ENCODE results near the gene TNFSF9.

Gene TNFSF9, protein sequence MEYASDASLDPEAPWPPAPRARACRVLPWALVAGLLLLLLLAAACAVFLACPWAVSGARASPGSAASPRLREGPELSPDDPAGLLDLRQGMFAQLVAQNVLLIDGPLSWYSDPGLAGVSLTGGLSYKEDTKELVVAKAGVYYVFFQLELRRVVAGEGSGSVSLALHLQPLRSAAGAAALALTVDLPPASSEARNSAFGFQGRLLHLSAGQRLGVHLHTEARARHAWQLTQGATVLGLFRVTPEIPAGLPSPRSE

DNA sequence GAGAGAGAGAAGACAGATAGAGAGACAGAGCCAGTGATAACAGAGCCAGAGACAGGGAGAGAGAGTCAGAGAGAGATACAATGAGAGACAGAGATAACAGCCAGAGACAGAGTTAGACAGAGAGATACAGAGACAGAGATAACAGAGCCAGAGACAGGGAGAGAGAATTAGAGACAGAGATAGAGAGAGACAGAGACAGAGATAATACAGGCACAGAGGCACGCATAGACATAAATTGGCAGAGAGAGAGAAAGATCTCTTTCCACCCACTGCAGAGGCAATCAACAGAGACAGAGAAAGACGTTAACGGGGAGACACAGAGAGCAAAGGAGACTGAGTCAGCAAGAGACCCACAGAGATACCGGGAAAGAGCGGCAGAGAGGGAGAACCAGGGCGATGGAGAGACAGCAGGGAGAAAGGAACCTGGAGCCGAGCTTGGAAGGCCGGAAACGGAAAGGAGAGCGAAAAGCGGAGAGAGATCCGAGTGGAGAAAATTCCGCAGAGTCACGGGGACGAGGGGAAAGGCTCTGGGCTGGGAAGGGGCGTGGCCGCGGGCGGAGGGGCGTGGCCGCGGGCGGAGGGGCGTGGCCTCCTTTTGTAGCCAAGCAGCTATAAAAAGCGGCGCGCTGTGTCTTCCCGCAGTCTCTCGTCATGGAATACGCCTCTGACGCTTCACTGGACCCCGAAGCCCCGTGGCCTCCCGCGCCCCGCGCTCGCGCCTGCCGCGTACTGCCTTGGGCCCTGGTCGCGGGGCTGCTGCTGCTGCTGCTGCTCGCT lies at the start of gene TNFSF9:
TSS of gene TNFSF9 (plus strand) at position 641 of the 777 bp plus-strand sequence. CDS start at position 652, 11 bp downstream.
- peak; percentile 94 for DNase-seq

DNA sequence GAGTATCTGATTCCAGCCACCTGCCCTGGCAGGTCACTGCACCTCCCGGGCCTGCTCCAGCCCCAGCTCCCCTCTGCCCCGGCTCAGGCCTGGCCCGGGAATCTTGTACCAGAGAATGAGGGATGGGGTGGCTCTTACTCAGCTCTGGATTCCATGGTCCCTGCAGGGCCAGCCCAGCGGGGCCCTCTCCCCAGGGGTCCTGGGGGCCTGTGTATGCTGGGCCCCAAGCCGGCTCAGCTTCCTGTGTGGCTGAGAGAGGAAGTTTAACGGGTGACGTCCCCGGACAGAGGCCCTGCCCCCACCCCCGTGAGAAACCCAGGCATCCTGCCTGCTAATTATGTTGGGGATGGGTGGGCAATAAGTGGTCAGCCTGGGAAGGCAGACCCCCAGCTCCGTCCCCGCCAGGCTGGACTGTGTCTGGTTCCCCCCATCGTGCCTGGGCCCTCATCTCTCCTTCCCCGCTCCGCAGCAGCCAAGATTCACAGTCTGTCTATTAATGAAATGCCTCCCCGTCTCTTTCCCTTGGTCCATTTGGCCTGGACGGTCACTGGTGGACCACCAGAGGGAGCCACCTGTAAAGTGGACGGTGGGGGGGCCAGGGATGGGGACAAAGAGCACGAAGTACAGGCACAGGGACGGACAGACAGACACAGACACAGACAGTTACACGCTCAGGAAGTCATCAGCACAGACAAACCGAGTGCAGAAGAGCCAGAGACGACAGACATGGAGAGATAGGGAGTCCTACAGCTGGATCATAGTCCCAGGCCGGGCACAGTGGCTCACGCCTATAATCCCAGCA lies 49.1 kb upstream of the TNFSF9 start, which contains the start of gene DENND1C:
TSS of gene DENND1C (minus strand) at position 247 of the 802 bp plus-strand sequence. CDS start at position 155, 92 bp downstream.
- peak; percentile 87 for DNase-seq

DNA sequence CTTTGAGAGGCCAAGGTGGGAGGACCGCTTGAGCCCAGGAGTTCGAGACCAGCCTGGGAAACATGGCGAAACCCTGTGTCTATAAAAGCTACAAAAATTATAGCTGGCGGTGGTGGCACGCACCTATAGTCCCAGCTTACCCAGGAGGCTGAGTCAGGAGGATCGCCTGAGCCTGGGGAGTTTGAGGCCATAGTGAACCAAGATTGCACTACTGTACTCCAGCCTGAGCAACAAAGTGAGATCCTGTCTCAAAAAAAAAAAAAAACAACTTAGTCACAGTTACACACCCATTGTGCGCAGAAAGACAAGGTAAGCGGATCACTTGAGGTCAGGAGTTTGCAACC lies 48.5 kb upstream of the TNFSF9 start:
- DNase-seq: no peak

DNA sequence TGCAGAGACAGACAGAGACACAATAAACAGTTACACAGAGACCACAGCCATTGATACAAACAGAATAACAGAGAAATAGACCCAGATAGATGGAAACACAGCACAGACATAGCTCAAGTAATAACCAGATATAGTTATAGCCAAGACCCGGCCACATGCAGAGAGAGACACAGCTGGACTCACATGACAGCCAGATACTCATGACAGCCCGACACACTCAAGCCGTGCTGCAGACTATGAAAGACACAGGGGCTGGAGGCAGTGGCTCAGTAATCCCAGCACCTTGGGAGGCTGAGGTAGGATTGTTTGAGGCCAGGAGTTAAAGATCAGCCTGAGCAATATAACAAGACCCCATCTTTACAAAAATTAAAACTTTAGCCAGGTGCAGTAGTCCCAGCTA lies 47.6 kb upstream of the TNFSF9 start:
- DNase-seq: no peak

DNA sequence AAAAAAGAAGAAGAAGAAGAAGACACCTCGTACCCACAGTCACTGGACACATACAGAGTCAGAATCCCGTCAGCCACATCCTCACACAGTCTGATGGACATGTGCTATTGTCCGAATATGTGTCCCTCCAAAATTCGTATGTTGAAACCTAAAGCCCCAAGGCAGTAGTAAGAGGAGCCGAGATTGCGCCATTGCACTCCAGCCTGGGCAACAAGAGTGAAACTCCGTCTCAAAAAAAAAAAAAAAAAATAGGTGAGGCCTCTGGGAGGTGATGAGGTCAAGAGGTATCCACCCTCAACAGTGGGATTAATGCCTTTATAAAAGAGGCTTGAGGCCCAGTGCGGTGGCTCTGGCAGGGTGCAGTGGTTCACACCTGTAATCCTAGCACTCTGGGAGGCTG lies 46.6 kb upstream of the TNFSF9 start:
- DNase-seq: no peak

DNA sequence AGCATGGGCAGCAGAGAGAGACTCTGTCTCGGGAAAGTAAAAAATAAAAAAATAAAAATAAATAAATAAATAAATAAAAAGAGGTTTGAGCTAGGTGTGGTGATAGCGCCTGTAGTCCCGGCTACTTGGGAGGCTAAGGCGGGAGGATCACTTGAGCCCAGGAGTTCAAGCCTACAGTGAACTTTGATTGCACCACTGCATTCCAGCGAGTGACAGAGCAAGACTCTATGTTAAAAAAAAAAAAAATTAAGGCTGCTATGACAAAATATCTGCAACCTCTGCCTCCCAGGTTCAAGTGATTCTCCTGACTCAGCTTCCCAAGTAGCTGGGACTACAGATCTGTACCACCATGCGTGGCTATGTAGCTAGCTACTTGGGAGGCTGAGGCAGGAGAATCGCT lies 46.0 kb upstream of the TNFSF9 start:
- no peak for DNase-seq

DNA sequence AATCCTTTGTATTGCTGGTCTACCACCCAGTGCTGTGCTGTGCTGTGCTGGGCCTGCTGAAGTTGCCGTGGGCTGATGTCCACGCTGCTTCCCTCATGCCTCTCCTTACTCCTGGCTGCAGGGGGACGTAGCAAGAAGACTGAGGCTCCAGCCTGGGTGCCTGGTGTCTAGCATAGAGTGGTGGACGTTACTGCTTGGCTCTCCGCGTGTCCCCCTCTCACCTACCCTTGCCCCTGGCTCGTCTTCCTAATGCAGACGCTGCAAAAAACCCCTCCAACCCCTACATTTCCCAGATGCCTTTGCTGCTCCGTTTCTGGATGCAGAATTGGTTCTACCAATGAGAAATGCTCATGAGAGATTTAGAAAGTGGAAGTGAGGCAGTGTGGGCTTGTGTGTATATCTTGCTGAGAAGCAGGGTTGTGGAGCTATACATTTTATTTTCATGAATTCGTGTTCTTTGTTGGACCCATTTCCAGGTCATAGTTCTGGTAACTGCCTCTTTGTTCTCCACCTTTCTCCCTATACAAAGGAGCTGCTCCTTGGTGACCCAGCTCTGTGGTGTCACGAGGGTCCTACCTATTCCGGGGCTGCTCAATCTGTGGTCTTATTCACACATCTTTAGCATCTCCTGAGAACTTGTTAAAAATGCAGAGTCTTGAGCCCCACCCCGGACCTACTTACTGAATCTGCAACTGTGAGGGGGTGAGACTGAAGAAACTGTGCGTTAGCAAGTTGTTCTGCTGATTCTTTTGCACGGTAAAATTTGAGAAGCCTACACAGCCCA lies 41.4 kb upstream of the TNFSF9 start:
- DNase-seq: no peak

DNA sequence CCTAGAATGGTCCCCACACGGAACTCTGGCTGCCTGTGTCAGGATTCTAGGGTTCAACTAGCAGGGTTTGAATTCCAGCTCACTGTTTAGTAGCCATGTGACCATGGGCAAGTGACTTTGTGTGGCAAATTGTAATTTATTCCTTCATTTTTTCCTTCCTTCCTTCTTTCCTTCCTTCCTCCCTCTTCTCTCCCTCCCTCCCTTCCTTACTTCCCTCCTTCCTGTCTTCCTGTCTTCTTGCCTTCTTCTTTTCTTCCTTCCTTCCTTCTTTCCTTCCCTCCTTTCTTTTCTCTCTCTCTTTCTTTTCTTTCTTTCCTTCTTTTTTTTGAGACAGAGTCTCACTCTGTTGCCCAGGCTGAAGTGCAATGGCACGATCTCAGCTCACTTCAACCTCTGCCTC lies 40.7 kb upstream of the TNFSF9 start:
- DNase-seq: no peak

DNA sequence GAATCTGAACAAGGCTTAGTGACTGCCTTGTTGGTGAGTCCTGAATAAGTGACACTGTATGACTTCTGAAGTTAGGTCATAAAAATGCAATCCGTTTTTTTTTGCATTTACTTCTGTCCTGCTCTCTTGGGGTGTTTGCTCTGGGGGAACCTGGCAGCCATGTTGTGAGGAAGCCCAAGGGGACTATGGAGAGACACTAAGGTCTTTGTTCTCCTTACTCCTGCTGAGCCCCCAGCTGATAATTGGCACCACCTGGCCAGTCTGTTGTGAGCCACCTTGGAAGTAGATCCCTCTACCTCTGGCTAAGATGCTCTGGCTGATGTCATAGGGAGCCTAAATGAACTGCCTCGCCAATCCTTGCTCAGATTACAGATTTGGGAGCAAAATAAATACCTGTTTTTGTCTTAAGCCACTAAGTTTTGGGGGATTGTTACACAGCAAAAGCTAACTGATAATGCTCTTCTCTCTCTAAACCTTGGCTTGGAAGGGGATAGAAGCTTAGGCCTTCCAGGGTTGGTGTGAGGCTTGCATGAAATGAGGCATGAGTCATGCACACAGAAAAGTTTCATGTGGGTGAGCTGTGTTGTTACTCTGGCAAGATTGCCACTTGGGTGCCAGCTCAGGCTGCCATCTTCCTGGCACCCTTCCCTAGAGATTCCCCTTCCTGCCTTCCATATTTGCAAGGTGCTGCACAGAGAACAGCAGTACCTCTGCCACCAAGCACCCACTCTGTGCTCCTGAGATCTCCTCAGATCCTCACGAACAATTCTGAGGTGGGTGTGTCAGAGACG lies 38.8 kb upstream of the TNFSF9 start:
- DNase-seq: no peak

DNA sequence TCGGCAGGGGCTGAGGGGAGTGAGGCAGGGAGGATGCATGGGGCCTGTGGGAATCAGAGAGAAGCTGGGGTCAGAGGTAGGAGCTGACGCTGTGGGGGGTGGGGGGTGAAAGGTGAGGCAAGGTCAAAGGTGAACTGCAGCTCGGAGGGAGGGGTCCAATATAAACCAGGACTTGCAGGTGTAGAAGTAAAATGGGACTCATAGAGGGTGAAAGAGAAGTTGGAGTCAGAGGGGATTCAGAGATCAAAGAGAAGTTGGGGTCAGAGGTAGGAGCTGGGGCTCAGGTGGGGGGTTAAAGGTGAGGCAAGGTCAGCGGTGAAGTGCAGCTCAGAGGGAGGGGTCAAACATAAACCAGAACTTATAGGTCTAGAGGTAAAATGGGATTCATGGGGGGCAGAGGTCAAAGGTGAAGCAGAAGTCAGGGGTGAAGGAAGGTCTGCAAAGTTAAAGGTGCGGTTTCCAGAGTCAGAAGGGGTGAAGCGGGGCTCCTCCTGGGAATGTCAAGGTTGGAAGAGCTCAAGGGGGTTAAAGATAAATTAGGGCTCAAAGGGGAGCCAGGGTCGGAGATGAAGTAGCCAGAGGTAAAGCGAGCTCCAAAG lies 36.3 kb upstream of the TNFSF9 start:
- DNase-seq: no peak

DNA sequence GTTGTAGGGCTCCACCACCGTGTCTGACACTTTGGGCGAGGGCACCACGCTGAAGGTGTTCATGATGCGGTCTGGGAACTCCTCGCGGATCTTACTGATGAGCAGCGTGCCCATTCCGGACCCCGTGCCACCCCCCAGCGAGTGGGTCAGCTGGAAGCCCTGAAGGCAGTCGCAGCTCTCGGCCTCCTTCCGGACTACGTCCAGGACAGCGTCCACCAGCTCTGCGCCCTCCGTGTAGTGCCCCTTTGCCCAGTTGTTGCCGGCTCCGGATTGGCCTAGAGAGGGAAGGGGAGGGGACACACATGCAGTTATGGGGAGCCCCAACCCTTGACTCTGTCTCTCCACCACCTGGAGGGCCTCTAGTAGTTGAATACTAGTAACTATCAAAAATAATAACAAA lies 34.9 kb upstream of the TNFSF9 start:
- DNase-seq: no peak

DNA sequence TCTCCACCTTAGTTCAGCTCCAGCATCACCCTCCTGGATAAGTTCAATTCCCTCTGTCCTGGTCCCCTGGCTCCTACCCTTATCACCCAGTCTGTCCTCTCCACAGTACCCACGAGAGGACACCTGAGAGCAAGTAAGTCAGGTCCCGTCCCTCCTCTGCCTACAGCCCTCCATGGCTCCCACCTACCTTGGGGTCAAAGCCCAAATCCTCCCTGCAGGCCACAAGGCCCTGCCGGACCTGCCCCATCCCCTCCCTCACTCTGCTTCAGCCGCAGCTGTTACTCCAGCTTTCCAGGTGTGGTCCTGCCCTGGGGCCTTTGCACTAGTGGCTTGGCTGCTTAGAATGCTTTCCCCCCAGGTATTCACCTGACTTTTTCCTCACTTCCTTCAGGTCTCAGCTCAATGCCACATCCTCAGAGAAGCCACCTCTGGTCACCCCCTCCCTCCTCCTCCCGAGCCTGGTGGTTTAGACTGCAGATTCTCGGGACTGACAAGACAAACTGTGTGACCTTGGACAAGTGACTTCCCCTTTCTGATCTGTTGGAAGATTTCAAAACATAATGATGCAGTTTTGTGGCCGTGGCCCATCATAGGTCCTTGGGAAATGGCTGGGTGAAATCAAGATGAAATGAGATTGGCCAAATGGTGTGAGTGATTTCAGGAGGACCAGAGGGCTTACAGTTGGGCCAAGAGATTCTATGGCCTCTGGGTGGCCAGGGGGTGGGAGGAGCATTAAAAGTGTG lies 32.4 kb upstream of the TNFSF9 start:
- DNase-seq: no peak

DNA sequence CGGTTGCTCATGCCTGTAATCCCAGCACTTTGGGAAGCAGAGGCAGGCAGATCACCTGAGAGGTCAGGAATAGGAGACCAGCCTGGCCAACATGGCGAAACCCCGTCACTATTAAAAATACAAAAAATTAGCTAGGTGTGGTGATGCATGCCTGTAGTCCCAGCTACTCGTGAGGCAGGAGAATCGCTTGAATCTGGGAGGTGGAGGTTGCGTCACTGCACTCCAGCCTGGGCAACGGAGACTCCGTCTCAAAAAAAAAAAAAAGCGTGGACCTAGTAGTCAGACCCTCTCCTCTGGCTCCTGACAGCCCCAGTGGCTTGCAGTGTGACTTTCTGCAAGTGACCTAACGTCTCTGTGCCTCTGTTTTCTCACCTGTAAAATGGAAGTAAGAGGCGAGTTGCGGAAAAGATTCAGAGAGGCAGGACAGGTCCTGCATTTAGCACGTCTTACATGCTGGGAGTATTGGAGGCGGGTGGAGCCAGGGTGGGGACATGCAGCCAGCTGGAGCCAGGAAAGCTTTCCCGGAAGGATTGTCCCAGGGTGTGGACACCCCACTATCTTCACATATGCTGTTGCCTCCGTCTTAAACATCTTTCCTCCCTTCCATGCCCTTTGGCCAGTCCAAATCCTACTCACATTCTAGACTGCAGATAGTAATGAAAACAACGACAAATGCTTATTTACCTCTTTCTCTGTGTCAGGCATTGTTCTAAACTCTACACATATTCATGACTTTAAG lies 31.6 kb upstream of the TNFSF9 start:
- no peak for DNase-seq

DNA sequence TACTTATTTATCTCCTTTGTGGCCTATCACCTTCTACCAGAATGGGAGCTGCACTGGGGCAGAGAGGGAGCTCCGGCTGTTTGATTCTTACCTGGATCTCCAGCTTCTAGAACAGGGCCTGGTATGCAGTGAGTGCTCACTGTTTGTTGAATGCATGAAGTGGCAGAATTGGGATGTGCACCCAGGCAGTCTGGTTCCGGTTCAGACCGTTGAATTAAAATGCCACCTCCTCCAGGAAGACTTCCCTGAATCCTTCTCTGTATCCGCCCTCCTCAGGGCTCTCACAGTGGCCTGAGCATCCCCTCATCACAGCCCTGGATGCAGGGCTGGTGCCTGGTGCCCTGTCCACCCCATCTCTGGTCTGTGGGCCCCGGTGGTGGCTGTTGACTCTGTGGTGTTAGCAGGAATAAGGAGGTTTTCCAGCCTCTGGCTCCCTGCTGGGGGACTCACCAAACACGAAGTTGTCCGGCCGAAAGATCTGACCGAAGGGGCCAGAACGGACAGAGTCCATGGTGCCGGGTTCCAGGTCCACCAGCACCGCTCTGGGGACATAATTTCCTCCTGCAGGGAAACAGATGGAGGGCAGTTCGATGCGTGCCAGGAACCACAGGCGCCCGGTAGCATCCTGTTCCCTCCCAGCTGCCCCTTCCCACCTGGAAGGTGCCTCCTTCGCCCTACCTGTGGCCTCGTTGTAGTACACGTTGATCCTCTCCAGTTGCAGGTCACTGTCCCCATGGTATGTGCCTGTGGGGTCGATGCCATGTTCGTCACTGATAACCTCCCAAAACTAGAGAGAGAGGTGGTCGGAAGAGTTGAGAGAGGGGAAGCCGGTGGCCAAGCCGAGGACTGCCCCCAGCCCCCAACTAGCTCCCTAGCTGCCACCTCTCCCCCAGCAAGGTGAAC lies 29.7 kb upstream of the TNFSF9 start:
- no peak for DNase-seq

DNA sequence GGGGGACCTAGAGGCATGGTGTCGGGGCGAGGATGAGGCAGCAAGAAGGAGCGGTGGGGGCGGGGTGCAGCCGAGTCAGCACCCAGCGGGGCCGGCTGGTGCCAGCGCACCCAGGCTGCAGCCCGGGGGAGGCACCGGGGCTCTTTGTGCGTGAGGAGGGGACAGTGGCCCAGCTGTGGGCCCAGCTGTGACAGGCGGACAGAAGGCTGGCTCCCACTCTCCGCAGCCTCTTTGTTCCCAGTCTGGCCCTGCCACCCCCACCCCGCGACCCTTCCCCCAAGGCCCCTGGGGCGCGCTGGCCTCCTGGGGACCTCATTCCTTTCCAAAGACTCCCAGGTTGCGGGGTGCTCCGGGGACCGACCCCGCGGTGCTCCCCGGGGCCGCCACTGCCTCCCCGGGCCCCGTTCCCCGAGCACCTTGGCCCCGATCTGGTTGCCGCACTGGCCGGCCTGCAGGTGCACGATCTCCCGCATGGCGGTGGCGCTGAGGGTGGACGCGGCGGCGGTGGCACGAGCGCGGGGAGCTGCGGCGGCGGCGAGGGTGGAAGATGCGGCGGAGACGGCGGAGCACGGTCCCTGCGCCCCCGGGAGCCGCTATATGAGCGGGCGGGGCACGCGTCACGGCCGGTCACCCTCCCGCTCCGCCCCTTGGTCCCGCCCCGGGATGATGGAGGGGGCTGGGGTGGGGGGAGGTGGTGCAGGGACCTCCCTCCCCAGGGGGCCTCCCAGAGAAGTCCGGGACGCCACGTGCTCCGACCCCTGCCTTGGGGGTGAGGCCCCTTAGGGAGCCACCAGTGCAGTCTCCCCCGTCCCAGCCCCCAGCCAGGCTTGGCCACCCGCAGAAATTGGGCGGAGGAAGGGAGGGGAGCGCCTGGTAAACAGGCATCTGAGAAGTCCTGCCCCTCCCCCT lies 28.8 kb upstream of the TNFSF9 start, which contains the start of gene TUBB4A:
TSS of gene TUBB4A (minus strand) at position 570 of the 909 bp plus-strand sequence. CDS start at position 473, 97 bp downstream.
- peak; percentile 76 for DNase-seq

DNA sequence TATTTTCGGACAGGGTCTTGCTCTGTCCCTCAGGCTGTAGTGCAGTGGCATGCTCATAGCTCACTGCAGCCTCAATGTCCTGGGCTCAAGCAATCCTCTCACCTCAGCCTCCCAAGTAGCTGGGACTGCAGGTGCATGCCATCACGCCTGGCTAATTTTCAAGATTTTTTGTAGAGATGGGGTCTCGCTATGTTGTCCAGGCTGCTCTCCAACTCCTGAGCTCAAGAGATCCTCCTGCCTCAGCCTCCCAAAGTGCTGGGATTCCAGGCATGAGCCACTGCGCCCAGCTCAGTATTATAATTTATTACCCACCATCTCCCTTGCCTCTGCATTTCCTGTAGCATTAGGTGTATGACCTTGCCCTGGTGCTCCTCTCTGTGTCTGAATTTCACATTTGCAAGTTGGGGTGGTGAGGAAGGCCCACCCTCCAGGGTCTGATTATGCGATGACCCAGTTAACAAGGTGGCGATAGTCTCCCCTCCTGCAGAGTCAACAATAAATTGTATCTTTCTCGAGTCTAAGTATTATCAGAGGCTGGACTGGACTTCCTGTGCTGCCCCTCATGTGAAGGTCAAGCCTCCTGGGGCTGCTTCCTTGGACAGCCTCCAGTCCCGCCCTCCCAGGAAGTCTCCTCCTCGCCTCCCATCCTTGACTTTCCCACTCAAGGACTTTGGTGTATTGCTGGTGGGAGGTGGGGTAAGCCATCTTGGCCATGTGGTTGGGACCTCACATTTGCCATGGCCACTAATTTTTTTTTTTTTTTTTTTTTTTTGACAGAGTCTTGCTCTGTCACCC lies 27.2 kb upstream of the TNFSF9 start:
- no peak for DNase-seq
